Thymus (tissue), 11 donors: Measurements from ENCODE around the gene IL7R. TPM values are rescaled to one million over a fixed set of nuclear protein-coding genes. Genes with fewer than 3 reads are reported as not detected.

ENCODE experiments used
- DNase-seq, 9 donors: peaks; one replicate each; pipeline ENCODE4 v3.0.0-alpha.2; 2013; ENCODE audit warnings: low spot score in 9 of 9, low read depth in 6 of 9, missing footprints in 1 of 9
- H3K27ac ChIP-seq, 2 donors: one replicate each; pipeline ENCODE4 v1.5.1; 2013; ENCODE audit warnings: control low read depth in 1 of 2, low read depth in 1 of 2, low read length in 1 of 2, mild to moderate bottlenecking in 1 of 2, moderate library complexity in 1 of 2
- H3K27me3 ChIP-seq, 2 donors: one replicate each; pipeline ENCODE4 v1.5.1; 2013; ENCODE audit warnings: low read length in 1 of 2; ENCODE audit not compliant: control insufficient read depth in 2 of 2, insufficient read depth in 1 of 2
- H3K36me3 ChIP-seq, 2 donors: one replicate each; pipeline ENCODE4 v1.5.1; 2013; ENCODE audit warnings: low read length in 1 of 2, mild to moderate bottlenecking in 1 of 2, moderate library complexity in 1 of 2; ENCODE audit not compliant: control insufficient read depth in 2 of 2, insufficient read depth in 2 of 2
- H3K4me1 ChIP-seq, 2 donors: one replicate each; pipeline ENCODE4 v1.5.1; 2013; ENCODE audit warnings: low read length in 2 of 2; ENCODE audit not compliant: control insufficient read depth in 2 of 2, insufficient read depth in 2 of 2
- H3K4me3 ChIP-seq, 2 donors: one replicate each; pipeline ENCODE4 v1.5.1; 2013; ENCODE audit warnings: low read length in 2 of 2, control low read depth in 1 of 2, mild to moderate bottlenecking in 1 of 2
- H3K9me3 ChIP-seq, 2 donors: one replicate each; pipeline ENCODE4 v1.5.1; 2013; ENCODE audit warnings: low read length in 1 of 2, mild to moderate bottlenecking in 1 of 2; ENCODE audit not compliant: control insufficient read depth in 2 of 2, insufficient read depth in 1 of 2
- WGBS: extraction: QIAGEN DNeasy Blood & Tissue Kit; methylation state at CpG from one replicate; pipeline ENCODE4 v1.1.7; 2013; 5-methylcytosine and 5-hydroxymethylcytosine counted together
- polyA plus RNA-seq: library from polyadenylated mRNA; stranded (reverse); fragments of 200-250 nt; gene quantifications from one replicate; pipeline ENCODE4 v1.2.3, GENCODE V29; 2013
- total RNA-seq: library from RNA; stranded (reverse); fragments of 120-200 nt; gene quantifications from one replicate; pipeline ENCODE4 v1.2.4, GENCODE V29; 2013
- donor health status: healthy.

The IL7R gene
- total and polyA plus RNA-seq, 2 donors = 167 TPM

GRCh38 chr5:35902046-35902672 is 45.5 kb downstream of the IL7R start:
- Histone ChIP-seq H3K27ac (peak overlapping the region; percentile 22 to 89), H3K9me3 (peaks cover 0 to 7% of the 10 kb centered on the region in 2 donors), H3K27me3 (no peaks in the 10 kb centered on the region), H3K4me3 (no peak overlapping the region), H3K4me1 (peaks cover 42 to 63% of the 10 kb centered on the region in 2 donors), H3K36me3 (no peaks in the 10 kb centered on the region)
- WGBS = 95% methylated on average over 2 of the region's 2 CpGs
- DNase-seq = peak in 2 of 9 donors; percentile 48 to 74

DNA sequence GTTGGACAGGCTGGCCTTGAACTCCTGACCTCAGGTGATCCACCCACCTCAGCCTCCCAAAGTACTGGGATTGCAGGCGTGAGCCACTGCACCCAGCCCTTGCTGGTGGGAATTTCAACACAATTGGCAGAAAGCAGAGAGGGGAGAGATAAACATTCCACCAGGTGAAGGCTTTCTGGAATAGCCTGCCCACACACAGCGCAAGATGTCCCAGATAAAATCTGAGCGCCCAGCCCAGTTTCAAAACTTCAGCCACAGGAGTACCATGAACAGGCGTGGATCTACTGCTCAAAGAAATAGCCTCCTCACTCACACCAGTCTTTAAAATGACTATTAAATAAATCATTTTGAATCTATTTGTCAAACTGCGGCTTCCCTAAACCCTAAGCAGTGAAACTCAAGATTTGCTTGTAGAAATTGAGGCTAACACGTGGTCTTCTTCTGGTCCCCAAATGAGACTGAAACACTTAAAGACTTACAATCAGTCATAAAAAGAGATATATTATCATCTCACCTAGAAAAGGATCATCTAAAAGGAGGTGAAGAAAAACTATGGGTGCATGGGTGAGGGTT is 47.0 kb downstream of the IL7R start:
- no peak for DNase-seq
- Histone ChIP-seq H3K27me3 (no peaks in the 10 kb centered on the region), H3K4me1 (peaks cover 47 to 69% of the 10 kb centered on the region in 2 donors), H3K9me3 (peaks cover 0 to 7% of the 10 kb centered on the region in 2 donors), H3K4me3 (no peak overlapping the region), H3K36me3 (no peaks in the 10 kb centered on the region), H3K27ac (no peak overlapping the region)
- WGBS = 98% methylated on average over 6 of the region's 6 CpGs

DNA sequence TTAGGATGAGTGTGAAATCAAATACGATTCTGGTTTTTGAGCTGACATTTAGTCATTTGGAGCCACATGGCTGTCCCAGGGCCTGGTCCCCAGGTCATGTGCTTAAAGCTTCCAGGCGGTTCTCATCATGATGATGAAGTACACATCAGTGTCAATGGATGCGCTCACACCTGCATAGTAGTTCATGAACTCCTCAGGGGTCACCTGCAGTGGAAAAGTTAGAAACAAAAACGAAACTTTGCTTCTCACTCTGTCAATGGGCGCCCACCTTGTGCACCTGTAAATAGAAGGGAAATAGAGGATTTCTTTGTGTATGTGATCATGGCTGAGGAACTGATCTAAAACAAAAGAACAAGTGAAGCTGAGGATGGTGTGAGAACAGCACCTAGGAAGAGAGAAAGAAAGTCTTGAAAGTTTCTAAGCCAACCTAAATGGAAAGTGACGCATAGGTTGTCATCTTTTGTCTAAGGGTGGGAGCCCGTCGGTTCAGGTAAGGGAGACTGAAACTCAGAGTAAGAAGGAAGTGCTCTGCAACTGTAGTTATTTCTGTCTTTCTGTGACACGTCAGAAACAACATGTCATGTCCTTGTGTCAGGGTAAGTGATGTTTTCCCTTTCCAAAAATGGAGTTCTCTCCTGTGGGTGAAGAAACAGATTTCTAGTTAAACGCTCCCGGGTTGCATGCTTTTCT is 47.9 kb downstream of the IL7R start:
- Histone ChIP-seq H3K36me3 (no peaks in the 10 kb centered on the region), H3K27ac (peak overlapping the region in 1 of 2 donors; percentile 27), H3K9me3 (peaks cover 0 to 7% of the 10 kb centered on the region in 2 donors), H3K4me1 (peaks cover 42 to 63% of the 10 kb centered on the region in 2 donors), H3K4me3 (no peak overlapping the region), H3K27me3 (no peaks in the 10 kb centered on the region)
- no peak for DNase-seq
- 77% methylated on average over 11 of the region's 11 CpGs for WGBS

DNA sequence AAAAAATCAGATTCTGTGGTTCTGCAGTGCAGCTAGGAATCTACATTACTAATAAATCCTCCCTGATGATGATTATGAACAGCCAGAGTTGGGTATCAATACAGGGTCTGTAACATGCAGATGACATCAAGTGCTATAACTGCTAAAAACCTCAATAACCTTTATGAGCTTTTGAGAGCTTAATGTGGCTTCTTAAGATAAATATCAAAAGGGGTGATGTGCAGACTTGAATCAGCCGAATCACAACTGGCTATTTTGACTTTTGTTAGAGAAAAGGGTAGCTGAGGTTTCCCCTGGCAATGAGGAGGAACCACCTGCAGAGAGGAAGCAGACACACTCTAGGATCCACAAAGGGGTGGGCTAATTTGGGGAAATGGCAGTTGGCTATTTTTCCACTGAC is 51.5 kb downstream of the IL7R start:
- Histone ChIP-seq H3K36me3 (no peaks in the 10 kb centered on the region), H3K4me3 (no peak overlapping the region), H3K9me3 (peaks cover 1 to 16% of the 10 kb centered on the region in 2 donors), H3K27me3 (no peaks in the 10 kb centered on the region), H3K4me1 (peaks cover 14 to 32% of the 10 kb centered on the region in 2 donors), H3K27ac (peak overlapping the region; percentile 33 to 84)
- 6% methylated on average over 1 of the region's 1 CpG for WGBS
- DNase-seq = peak in 2 of 9 donors; percentile 43 to 73

GRCh38 chr5:35908814-35909213 is 52.1 kb downstream of the IL7R start:
- Histone ChIP-seq H3K27me3 (no peaks in the 10 kb centered on the region), H3K9me3 (peaks cover 1 to 12% of the 10 kb centered on the region in 2 donors), H3K4me3 (no peak overlapping the region), H3K27ac (peak overlapping the region in 1 of 2 donors; percentile 84), H3K36me3 (no peaks in the 10 kb centered on the region), H3K4me1 (peaks cover 14 to 27% of the 10 kb centered on the region in 2 donors)
- DNase-seq = no peak

DNA sequence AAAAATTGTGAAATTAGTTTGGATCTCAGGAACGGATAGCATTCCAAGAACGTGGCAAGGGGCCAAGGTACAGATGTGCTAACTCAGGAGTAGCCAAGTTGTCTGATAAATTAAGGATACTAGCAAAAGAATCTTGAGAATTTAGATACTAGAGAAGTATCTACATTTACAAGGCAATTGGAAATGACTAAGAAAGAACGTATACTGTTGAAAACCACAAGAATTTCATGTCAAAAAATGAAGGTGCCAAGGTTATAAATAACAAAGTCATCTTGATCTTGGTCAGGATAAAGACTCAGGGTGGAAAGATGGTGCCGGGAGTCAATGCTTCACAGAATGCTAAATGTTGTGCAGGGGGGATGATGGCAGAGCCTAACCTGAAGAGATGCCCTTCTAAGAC is 62.5 kb downstream of the IL7R start:
- H3K27ac ChIP-seq = no peak overlapping the region
- H3K4me3 ChIP-seq = no peak overlapping the region
- DNase-seq = no peak
- H3K9me3 ChIP-seq = peaks cover 0 to 12% of the 10 kb centered on the region in 2 donors
- no peaks in the 10 kb centered on the region for H3K27me3 ChIP-seq
- H3K4me1 ChIP-seq = peaks cover 15 to 20% of the 10 kb centered on the region in 2 donors
- peaks cover 0 to 6% of the 10 kb centered on the region in 2 donors for H3K36me3 ChIP-seq
- WGBS = 63% methylated on average over 4 of the region's 4 CpGs

DNA sequence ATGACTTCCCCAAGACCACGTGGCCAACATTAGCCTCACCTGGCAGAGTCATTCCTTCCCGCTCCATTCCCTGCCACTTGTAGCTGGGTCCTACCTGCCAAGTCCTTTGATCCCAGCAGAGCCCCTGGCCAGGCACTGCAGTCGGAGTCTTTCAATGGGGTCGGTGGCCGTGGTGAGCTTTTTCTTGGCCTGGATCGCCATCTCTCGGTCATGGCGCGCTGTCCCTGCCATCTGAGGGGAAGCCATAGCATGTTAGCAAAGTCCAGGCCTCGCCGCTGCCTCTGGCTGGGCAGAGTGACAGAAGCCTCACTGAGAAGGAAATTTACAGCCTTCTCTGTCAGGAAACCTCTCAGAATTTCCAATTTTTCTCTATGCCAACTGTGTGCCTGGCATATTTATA is 64.2 kb downstream of the IL7R start:
- 92% methylated on average over 11 of the region's 11 CpGs for WGBS
- Histone ChIP-seq H3K27ac (no peak overlapping the region), H3K4me1 (peaks cover 26 to 34% of the 10 kb centered on the region in 2 donors), H3K9me3 (peaks cover 0 to 12% of the 10 kb centered on the region in 2 donors), H3K4me3 (no peak overlapping the region), H3K36me3 (peaks cover 0 to 6% of the 10 kb centered on the region in 2 donors), H3K27me3 (no peaks in the 10 kb centered on the region)
- DNase-seq = peak in 1 of 9 donors; percentile 24

DNA sequence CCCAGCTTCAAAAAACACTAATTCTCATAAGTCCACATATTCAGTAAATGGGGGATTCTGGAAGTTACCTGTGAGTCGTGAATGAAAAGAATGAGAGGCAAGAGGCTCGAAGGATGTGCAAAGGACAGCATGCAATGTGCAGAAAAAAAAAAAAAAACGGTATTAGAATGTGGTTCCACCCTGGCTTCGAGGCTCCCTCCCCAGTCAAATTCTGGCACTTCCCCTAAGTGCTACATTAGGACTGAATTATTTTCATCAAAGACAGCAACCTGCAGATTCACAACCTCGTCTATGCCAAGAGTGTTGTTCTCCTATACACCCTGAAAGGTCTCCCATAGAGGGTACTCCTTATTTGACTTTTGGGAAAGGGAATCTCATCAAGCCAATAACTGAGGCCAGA is 65.2 kb downstream of the IL7R start:
- peak in 1 of 9 donors; percentile 59 for DNase-seq
- peaks cover 0 to 6% of the 10 kb centered on the region in 2 donors for H3K36me3 ChIP-seq
- H3K27me3 ChIP-seq = no peaks in the 10 kb centered on the region
- WGBS = 32% methylated on average over 5 of the region's 5 CpGs
- peaks cover 0 to 12% of the 10 kb centered on the region in 2 donors for H3K9me3 ChIP-seq
- no peak overlapping the region for H3K4me3 ChIP-seq
- peaks cover 26 to 39% of the 10 kb centered on the region in 2 donors for H3K4me1 ChIP-seq
- H3K27ac ChIP-seq = no peak overlapping the region

- Histone ChIP-seq H3K4me1 (peaks cover 26 to 39% of the 10 kb centered on the region in 2 donors), H3K4me3 (no peak overlapping the region), H3K27ac (no peak overlapping the region), H3K36me3 (peaks cover 0 to 6% of the 10 kb centered on the region in 2 donors), H3K9me3 (peaks cover 0 to 12% of the 10 kb centered on the region in 2 donors), H3K27me3 (no peaks in the 10 kb centered on the region)
- 95% methylated on average over 7 of the region's 7 CpGs for WGBS
- no peak for DNase-seq
Measured at GRCh38 chr5:35922468-35922867, 65.8 kb downstream of the IL7R start.
